Activated gamma-delta T cell treated with Interleukin-2 at 50 U/mL for 16 hours (primary cell): ENCODE measurements around the gene NALCN.
"Not testable (repeated sequence)": the region's sequence is repeated elsewhere in the genome, so short reads cannot be mapped to it uniquely, and the experiment has no call there.

Experiments
- DNase-seq: peaks from one replicate; pipeline ENCODE4 v3.0.0-alpha.2; 2020

NALCN gene

DNA sequence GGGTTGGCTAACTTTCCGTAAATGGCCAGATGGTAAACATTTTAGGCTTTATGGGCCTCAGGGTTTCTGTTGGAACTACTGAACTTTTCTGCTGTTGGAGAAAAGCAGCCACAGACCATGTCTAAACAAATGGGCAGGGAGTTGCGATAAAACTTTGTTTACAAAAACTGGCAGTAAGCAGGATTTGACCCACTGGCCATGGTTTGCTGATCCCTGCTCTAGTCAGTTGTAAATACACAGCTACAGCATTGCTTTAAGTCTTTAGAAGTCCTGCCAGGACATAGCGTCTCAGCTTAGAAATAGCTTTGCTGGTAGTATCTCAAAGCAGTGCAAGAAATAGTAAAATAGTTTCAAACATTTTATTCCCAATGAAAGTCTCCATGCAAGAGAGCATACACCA lies 88.4 kb downstream of the NALCN start:
- no peak for DNase-seq

DNA sequence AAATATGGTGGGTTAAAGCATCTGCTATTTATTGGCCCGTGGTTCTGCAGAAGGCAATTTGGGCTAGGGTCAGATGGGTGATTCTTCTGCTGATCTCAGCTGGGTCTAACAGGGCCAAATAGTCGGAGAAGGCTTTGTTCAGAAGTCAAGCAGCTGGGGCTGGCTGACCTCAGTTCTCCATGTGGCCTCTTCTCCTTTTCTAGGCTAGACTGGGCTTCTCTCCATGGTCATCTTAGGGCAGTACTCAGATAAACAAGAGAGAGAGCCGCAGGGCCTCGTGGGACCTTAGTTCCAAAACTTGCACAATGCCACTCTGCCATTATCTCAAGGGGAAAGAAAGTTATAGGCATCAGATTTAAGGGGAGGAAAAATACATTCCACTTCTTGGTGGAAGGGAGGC lies 89.6 kb downstream of the NALCN start:
- no peak for DNase-seq

DNA sequence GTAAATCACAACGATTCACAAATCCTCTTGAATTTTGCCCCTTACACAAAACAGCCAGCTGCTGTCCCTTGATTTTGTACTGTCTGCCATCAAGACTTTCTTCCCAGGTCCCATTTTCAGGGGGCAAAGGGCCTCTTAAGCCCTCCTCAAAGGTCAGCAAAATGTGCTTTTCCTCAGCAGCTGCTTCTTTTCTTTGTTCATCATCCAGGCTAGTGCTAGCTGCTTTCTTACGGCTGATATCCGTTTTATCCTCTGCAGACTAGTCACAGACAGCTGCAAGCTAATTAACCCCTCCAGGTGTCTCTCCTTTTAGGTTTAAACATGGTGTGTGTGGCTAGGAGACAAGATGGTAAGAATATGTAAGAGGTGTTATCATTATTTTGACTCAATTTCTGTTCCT lies 90.9 kb downstream of the NALCN start:
- DNase-seq: no peak

DNA sequence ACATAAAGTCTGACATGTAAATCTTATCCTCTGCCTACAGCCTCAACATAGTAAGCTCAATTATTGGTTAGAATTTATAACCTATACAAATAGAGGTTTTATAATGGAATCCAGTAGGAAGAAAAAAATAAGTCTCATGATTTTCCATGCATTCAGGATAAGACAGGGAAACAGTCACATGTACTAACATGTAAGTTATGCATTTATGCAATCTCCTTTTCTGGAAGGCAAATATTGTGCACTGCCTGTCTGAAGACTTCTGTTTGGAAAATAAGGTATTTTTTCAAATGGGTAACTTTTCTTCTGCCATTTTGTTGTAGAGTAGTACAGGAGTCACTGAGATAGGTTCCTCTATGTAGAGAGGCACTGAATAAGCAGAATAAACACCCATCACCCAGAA lies 92.7 kb downstream of the NALCN start:
- DNase-seq: no peak

DNA sequence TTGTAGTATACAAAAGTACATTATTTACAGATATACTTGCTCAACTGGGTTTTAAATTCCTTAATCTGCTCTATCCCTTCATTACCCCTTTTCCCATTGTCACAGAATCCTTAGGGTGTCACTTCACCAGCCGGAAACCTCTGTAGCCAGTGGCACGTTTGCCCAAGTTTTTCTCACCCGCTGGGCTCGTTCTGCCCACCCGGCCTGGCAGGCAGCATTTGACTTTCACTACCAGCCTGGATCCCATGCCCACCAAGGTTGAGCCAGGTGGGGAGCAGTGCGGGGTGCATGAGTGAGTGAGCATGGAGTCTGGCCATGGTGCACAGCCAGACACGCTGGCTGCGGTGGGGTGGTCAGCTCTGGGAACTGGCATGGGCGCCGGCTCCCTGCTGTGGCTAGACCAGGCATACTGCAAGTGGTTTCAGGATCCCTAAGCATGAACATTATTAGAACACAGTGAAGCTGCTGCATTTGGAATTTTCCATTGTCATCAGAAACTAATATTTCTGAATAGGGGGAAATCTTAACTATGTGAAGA lies 98.3 kb downstream of the NALCN start:
- DNase-seq: no peak

DNA sequence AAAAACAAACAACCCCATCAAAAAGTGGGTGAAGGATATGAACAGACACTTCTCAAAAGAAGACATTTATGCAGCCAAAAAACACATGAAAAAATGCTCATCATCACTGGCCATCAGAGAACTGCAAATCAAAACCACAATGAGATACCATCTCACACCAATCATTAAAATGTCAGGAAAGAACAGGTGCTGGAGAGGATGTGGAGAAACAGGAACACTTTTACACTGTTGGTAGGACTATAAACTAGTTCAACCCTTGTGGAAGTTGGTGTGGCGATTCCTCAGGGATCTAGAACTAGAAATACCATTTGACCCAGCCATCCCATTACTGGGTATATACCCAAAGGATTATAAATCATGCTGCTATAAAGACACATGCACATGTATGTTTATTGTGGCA lies 102.8 kb downstream of the NALCN start:
- DNase-seq: not testable (repeated sequence)

DNA sequence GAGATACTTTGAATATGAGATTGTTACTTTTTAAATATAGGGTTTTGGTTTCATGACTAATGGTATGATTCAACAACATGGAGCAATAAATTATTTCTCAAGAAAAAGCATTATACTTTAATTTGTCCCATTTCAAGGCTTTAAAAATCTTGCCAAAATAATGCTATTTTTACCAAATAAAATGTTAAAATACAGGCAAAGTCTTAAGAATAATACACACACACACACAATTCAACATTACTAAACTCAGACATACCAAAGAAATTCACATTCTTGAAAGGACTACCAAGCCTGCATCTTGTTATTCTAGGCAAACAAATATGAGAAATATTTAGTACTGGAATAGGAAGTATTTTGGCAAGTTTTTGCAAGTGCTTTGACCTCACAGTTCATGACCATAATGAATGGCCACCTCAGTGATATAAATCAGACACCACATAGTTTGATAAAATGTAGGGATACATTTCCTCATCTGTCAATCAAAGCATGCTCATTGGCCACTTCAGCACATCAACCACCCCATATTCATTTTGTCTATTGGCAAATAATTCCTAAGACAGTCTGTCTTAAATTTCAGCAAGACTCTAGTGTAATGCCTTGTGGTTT lies 107.2 kb downstream of the NALCN start:
- no peak for DNase-seq

DNA sequence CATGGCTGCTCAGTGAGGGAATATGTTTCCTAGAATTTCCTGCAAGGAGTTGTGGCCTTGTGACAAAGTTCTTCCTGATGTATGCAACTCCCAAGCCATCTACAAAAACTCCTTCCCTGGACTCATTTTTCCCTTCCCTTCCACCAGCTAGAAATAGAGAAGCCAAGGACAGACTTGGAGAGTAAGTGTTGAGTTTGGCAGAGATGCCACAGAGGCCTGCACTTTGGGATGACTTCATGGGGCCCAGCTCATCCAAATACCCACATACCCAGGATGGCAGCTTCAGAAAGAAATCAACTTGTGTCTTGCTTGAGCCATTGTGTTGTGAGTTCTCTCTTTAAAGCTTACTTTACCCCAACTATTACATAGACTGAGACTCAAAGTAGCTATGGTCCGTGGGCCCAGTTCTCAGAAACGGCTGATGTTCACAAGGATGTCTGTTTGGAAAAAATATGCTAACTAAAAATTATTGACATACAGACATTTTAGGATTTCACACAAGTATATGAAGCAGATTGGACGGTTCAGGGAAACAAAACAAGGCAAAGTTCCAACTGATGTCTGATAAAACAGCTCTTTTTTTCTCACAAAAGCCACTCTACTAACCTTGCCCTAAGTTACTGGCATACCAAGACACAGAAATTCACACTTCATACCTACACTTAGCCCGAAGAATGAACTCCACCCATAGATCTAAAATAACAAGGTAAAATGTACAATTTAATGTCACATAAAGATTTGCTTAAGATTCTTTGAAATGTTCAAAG lies 107.9 kb downstream of the NALCN start:
- DNase-seq: no peak

DNA sequence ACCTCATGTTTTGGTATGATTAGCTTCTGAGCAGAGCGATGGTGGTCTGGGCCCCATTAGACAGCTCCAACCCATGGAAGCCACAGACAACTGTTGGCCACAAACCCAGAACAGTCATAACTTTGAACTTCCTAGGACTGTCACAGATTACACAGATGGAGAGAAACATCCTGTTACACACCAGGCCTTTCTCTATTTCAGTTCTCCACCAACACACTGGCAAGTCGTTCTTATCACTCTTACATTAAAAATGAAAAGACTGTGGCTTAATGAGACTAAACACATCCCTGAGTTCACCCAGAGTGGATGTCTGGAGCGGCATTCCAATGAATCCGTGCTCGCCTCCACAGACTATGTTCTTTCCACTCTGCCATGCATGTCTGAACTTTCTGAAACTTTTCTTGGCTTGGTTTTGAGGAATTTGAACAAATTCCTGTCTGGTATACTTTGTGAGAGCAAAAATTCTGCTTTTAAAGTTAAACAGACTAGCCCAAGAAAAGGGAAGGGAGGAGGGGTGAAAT lies 109.1 kb downstream of the NALCN start:
- DNase-seq: no peak

DNA sequence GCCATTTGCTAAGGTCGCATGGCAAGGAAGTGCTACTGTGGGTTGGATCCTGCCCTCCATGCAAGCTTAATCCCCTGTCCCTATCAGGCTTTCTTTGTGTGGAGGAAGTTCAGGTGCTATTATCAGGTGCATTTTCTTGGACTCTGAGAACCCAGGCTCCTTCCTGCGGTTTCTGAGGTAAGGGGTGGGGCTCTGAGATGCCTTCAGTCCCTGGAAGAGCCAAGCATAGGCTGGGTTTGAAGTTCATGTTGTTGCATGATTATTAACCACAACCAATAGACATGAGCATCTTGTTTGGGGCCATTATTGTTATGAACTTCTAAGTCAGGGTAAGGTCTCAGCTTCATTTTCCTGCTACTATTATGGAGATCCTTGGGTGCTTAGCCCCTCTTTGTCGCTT lies 109.5 kb downstream of the NALCN start:
- DNase-seq: no peak

DNA sequence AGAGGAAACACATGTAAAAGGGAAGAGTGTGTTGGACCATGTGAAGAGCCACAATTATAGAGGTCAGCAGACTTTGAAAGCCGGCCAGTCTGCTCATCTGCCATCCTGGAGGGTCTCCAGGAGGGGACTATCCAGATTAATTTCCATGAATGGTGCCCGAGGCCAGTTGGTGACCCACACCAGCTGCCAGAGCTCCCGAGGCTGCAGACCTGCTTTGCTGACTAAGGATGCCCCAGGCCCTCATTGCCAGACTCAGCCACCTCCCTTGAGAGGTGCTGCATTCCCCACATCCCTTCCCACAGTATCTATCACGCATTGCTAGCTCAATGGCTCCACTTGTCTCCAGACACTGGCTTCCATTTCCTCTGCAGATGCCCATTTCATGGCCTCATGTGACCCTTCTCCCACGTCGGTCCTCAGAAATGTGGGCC lies 110.3 kb downstream of the NALCN start:
- DNase-seq: no peak

DNA sequence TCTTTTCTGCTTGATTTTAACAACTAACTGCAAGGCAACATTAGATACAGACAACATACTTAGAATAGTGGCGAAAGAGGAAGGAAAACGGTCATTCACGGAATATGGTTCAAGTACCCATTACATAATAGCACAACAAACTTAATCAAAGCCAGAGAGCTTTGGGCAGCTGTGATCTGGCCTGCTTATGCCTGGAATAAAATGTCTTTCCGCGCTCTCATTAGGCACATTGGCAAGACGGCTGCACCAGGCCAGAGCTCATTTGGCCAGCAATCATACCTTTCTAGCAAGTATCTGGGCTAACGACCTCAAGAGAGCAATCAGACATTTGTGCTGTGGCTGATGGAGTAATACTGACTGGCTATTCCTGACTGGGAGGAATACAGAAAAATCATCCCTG lies 112.8 kb downstream of the NALCN start:
- no peak for DNase-seq

DNA sequence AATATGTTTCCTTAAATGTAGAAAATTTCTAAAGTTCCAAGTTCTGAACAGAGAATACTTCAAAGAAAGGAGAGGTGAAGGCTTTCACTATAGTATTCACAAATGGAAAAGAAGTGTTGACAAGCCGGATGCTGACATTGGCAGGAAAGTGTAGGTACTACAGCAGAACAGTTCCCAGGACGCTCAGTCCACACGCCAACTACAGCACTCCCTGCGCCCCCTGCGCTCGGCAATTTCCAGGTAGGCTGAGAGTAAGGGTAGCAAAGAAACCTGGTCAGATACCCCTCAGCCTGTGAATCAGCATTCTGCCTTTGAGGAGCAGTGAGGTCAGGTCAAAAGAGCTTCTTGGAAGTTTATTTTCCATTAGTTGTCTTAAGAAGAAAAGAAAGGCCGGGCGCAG lies 115.3 kb downstream of the NALCN start:
- no peak for DNase-seq

DNA sequence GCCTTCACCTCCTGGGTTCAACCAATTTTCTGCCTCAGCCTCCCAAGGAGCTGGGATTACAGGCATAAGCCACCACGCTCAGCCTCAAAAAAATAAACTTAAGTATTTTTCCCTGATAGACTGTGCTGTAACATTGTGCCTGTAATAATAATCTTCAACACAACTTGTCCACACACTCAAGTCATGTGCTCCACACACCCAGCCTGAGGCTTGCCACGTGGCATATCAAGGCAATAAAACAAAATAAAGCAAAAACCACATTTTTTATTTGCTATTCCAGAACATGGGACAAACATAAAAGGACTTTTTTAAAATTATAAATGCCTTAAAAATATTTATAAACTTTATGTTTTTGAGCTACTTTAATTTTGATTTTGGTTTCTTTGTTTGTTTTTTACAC lies 115.8 kb downstream of the NALCN start:
- no peak for DNase-seq

DNA sequence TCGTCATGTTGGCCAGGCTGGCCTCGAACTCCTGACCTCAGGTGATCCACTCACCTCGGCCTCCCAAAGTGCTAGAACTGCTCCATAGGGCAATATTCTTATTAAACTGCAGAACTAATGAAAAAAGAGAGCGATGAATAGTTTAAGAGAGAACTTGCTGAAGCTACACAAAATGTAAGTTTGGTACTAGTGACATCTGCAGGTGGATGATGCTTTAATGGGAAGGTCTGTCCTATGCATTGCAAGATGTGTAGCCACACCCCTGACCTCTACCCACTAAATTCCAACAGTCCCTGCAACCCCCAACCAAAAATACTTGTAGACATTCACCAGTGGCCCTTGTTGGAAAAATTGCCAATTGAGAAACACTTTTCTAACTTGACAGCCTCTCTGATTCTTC lies 117.8 kb downstream of the NALCN start:
- no peak for DNase-seq

DNA sequence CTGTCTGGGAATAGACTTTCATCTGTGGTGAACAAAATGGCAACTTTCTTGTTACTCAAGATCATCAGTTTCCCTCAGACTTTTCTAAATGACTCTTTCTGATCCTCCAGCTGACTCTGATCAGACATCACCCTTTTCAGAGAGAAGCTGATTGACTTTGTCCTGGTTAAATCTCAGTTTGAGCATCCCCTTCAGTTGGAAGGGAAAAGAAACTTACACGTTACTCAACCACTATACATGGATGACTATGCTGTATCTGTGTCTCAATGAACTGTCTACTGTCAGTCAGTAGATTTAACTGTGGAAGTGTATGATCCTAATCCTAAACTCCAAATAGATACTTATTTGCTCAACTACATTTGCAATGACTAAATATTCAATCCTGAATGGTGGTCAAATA lies 118.5 kb downstream of the NALCN start:
- no peak for DNase-seq

DNA sequence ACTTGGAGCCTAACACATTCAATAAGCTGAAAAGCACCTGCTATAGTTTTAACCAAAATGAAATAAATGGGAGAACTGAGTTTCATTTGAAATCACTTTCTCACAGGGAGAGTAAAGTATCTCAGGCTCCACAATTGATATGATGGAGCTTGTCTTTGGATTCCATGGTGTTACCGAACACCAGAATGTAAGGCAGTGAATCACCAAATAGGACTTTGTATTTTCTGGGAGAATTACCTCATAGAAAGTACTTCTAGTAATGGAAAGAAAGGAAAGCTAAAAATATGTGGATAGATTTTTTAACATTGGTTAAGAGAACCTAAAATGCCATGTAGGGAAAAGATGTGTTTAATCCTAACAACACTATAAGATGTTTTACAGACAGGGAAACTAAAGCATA lies 123.6 kb downstream of the NALCN start:
- no peak for DNase-seq

DNA sequence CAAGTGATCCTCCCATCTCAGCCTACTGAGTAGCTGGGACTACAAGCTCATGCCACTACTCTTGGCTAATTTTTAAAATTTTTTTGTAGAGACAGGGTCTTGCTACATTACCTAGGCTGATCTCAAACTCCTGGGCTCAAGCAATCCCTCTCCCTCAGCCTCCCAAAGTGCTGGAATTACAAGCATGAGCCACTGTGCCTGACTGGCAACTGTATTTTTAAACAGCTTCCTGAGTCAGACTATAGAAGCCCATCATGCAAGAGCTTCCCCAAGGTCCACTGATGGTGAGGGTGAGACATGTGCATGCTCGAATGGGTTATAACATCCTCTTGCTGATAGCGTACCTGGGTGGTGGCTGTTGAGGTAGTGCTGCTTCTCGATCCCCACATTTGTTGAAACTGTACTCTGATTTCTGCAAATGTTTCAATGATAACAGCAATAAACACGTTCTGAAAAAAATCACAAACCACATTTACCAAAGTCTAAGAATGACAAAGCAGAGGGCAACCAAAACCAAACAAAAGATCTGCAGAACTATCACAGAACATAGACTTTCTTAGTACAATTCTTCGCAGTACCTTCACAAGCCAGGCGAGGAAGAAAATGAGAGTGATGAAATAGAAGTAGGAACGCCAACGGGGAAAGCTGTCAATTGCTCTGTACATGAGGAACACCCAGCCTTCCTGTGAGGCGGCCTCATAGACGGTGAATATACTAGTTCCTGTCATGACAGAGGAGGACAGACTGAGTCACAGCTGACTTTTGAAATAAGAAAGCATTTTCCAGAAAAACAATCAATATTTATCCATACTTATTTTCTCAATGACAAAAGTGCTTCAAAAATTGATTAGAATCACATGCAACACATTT lies 124.4 kb downstream of the NALCN start:
- no peak for DNase-seq

DNA sequence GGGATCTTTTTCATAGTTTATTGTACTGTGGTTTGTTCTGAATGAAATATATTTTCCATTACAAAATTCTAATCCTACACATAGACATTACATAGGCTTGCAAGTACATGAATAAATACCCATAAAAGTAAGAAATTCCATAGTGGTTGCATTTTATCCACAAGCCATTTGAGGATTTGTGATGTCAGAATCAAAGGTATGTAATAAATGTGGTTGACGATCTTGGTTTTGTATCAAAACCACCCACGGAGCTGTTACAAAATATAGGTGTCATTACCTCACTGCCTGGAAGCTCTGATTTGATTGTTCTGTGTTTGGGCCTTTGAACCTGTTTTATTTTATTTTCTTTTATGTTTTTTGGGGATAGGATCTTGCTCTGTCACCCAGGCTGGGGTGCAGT lies 125.1 kb downstream of the NALCN start:
- DNase-seq: no peak

DNA sequence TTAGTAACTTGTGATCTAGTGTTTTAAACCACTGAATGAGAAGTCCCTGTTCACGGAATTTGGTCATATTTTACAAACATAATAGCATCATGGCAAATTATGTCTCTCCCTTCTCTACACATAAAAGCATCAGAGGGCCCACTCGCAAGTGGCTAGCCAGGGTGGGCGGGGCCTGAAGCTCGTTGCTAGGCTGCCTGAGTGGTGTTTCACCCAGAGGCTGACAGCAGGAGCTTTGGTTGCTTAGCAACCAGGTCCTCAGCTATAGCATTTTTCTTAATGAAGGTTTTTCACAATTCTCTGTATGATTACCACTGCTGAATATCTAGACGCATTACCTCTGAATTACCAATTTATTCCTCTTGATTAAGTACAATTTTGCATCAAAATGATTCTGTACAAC lies 126.5 kb downstream of the NALCN start:
- DNase-seq: no peak

DNA sequence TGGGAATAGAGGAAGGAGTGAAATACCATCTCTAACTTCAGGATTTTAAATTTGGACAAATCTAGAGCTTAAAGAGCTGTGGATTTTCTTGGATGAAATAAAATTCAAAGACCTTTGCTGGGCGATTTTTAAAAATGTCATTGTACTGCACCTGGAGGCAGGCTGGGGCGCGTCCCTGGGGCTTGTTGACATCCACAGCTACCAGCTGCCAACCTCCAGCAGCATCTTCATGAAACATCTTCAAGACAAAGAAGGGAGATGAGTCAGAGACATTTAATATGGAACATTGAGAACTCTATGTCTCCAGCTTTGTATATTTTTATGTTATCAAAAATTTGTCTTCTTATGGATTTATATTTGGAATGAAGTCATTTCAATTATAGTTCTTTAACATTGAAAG lies 132.5 kb downstream of the NALCN start:
- DNase-seq: no peak

DNA sequence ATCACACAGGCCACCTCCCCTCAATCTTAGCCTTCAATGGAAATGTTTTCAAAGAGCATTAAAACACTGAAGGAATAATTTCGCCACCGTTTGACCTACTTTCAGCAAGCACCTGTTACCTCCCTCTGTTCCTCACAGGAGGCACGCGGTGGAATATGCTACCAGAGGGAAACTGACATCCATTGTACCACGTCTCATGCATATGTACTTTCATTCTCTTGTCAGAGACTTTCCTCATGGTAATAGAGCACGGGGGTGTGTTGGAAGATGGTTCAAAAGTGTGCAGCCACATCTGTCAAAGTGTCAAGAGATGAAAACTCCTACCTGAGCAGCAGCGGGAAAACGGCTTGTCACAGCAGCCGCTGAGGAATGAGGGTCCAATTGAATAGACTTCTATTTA lies 143.4 kb downstream of the NALCN start:
- no peak for DNase-seq

DNA sequence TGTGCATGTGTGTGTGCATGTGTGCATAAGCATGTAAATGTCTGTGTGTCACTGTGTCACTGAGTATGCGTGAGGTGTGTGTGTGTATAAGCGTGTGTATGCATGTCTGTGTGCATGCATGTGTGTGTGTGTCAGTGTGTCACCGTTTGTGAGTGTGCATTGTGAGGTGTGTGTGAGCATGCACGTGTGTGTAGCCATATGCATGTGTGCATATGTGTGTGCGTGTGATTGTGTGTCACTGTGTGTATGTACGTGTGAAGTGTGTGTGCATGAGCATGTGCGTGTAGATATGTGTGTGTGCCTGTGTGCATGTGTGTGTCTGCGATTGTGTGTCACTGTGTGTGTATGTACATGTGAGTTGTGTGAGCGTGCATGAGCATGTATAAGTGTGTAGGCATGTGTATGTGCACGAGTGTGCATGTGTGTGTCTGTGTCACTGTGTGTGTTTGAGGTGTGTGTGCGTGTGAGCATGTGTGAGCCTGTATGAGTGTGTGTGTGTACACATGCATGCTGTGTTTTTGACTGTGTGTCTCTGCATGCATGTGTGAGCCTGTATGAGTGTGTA lies 144.5 kb downstream of the NALCN start:
- DNase-seq: no peak
